GM20000 (cell line): ENCODE data around the gene AKAP17A.

Experiments used
- DNase-seq: peaks from one replicate; pipeline ENCODE4 v3.0.0; 2012; ENCODE audit warnings: low spot score
- CTCF ChIP-seq: IDR thresholded peaks from 2 replicates; pipeline ENCODE4 v1.5.1; 2012; ENCODE audit warnings: mild to moderate bottlenecking, control low read depth; ENCODE audit errors: extremely low read depth, missing control alignments

AKAP17A gene

GRCh38 chrX:1587161-1587560 is 4.2 kb upstream of the AKAP17A start:
- no peak for DNase-seq
- no peak for TF ChIP-seq CTCF

- no peak for DNase-seq
- TF ChIP-seq CTCF = no peak
These were observed 1.9 kb upstream of the AKAP17A start for GRCh38 chrX:1589356-1590130.

- DNase-seq = no peak
- TF ChIP-seq CTCF = no peak
These were observed 562 bp downstream of the AKAP17A start for GRCh38 chrX:1591863-1592469.

GRCh38 chrX:1592470-1593142 is 1.2 kb downstream of the AKAP17A start:
- no peak for TF ChIP-seq CTCF
- peak; percentile 80 for DNase-seq

- DNase-seq = no peak
These were observed 2.2 kb downstream of the AKAP17A start for GRCh38 chrX:1593286-1594271.

GRCh38 chrX:1595711-1596060 is 4.3 kb downstream of the AKAP17A start:
- TF ChIP-seq CTCF = no peak
- DNase-seq = no peak

More at GRCh38 chrX:1593286-1594271, 2.2 kb downstream of the AKAP17A start:
- TF ChIP-seq CTCF = no peak
